ENCODE measurements around the gene C2CD5. TPM values are rescaled to one million over a fixed set of nuclear protein-coding genes. Genes with fewer than 3 reads are reported as not detected.
A peak's percentile ranks its signal among the peaks of the same experiment; 100 is the strongest.

C2CD5 gene
- total RNA-seq, 1 experiment from 2014 or later, result 28.8 TPM

- CTCF ChIA-PET, result interaction anchor here (0.8 kb wide), 1 partner anchor 8 kb away, joined by 3 read pairs; no protein-coding TSS in a partner anchor
- Mint-ChIP-seq H3K36me3 (ENCODE audit: insufficient read depth, unreplicated experiment) (no peaks in the 10 kb centered on the region), H3K27ac (ENCODE audit: unreplicated experiment) (peak overlapping the region; percentile 13), H3K4me1 (ENCODE audit: low read depth, unreplicated experiment) (peaks cover 22% of the 10 kb centered on the region), H3K4me3 (ENCODE audit: low read depth, unreplicated experiment) (no peak overlapping the region), H3K9me3 (ENCODE audit: low read depth, unreplicated experiment) (no peaks in the 10 kb centered on the region), H3K27me3 (ENCODE audit: unreplicated experiment) (no peaks in the 10 kb centered on the region)
- DNase-seq, result no peak
- no TSS peak for BruUV-seq (replicated peaks)
- no peak for TF ChIP-seq CTCF (IDR thresholded peaks at IDR 0.05; ENCODE audit: unreplicated experiment)
- intact Hi-C loops (cut with micrococcal nuclease; ENCODE audit: unreplicated experiment), result loop anchor here (10.0 kb wide), 1 partner anchor 201 kb away; no protein-coding TSS in a partner anchor
These were observed 108.8 kb downstream of the C2CD5 start for GRCh38 chr12:22435583-22435982.

DNA sequence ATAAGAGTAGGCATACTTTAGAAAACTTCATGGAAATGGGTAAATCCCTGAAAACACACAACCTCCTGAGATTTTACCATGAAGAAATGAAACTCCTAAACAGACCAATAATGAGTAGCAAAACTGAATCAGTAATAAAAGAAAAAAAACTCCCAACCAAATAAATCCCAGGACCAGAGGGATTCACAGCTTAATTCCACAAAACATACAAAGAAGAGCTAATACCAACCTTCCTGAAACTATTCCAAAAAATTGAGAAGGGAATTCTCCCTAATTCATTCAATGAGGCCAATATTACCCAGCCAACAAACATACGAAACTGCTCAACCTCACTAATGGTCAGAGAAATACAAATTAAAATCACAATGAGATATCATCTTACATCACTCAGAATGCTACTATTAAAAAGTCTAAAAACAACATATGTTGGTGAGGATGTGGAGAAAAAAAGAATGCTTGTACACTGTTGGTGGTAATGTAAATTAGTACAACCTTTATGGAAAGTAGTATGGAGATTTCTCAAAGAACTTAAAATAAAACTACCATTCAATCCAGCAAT, 112.6 kb downstream of the C2CD5 start:
- CTCF ChIA-PET, result no interaction called here
- no peak for DNase-seq
- Mint-ChIP-seq H3K4me1 (ENCODE audit: low read depth, unreplicated experiment) (peaks cover 10% of the 10 kb centered on the region), H3K9me3 (ENCODE audit: low read depth, unreplicated experiment) (no peaks in the 10 kb centered on the region), H3K4me3 (ENCODE audit: low read depth, unreplicated experiment) (no peak overlapping the region), H3K36me3 (ENCODE audit: insufficient read depth, unreplicated experiment) (no peaks in the 10 kb centered on the region), H3K27me3 (ENCODE audit: unreplicated experiment) (no peaks in the 10 kb centered on the region), H3K27ac (ENCODE audit: unreplicated experiment) (no peak overlapping the region)
- intact Hi-C loops (cut with micrococcal nuclease; ENCODE audit: unreplicated experiment), result loop anchor here (10.0 kb wide), 1 partner anchor 197 kb away; no protein-coding TSS in a partner anchor
- no peak for TF ChIP-seq CTCF (IDR thresholded peaks at IDR 0.05; ENCODE audit: unreplicated experiment)
- no TSS peak for BruUV-seq (replicated peaks)

DNA sequence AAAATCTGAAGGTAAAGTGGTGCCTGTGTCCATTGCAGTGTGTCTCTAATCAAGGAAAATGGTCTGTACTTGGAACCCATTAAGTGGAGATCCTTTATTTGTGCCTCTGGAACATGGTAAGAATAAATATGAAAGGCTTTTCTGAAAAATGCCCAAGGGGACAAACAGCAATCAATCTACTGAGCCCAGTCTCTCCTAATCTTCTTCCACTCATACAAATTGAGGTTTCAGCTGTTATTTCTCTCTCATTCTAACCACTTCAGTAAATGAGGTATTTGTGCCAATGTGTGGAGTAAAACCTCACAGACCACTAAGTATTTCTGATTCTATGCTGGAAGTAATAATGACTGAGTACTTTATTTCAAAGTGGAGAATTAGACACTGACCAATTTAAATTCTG, 127.5 kb downstream of the C2CD5 start:
- H3K4me3 Mint-ChIP-seq (ENCODE audit: low read depth, unreplicated experiment), result no peak overlapping the region
- no peak for TF ChIP-seq CTCF (IDR thresholded peaks at IDR 0.05; ENCODE audit: unreplicated experiment)
- no peaks in the 10 kb centered on the region for H3K36me3 Mint-ChIP-seq (ENCODE audit: insufficient read depth, unreplicated experiment)
- H3K9me3 Mint-ChIP-seq (ENCODE audit: low read depth, unreplicated experiment), result no peaks in the 10 kb centered on the region
- H3K27me3 Mint-ChIP-seq (ENCODE audit: unreplicated experiment), result no peaks in the 10 kb centered on the region
- intact Hi-C loops (cut with micrococcal nuclease; ENCODE audit: unreplicated experiment), result no loop called here
- peaks cover 11% of the 10 kb centered on the region for H3K4me1 Mint-ChIP-seq (ENCODE audit: low read depth, unreplicated experiment)
- DNase-seq, result no peak
- BruUV-seq (replicated peaks), result no TSS peak
- H3K27ac Mint-ChIP-seq (ENCODE audit: unreplicated experiment), result no peak overlapping the region
- CTCF ChIA-PET, result no interaction called here

GRCh38 chr12:22415342-22416309, 128.7 kb downstream of the C2CD5 start:
- no peaks in the 10 kb centered on the region for H3K27me3 Mint-ChIP-seq (ENCODE audit: unreplicated experiment)
- intact Hi-C loops (cut with micrococcal nuclease; ENCODE audit: unreplicated experiment), result no loop called here
- no peak overlapping the region for H3K4me3 Mint-ChIP-seq (ENCODE audit: low read depth, unreplicated experiment)
- CTCF ChIA-PET, result no interaction called here
- no peak for TF ChIP-seq CTCF (IDR thresholded peaks at IDR 0.05; ENCODE audit: unreplicated experiment)
- no peaks in the 10 kb centered on the region for H3K9me3 Mint-ChIP-seq (ENCODE audit: low read depth, unreplicated experiment)
- peak; percentile 8 for DNase-seq
- no TSS peak for BruUV-seq (replicated peaks)
- peaks cover 19% of the 10 kb centered on the region for H3K4me1 Mint-ChIP-seq (ENCODE audit: low read depth, unreplicated experiment)
- H3K27ac Mint-ChIP-seq (ENCODE audit: unreplicated experiment), result no peak overlapping the region
- H3K36me3 Mint-ChIP-seq (ENCODE audit: insufficient read depth, unreplicated experiment), result no peaks in the 10 kb centered on the region

Data from Calu3 (cell line).